Measurements from ENCODE around the gene PAIP2B.

Gene PAIP2B, protein sequence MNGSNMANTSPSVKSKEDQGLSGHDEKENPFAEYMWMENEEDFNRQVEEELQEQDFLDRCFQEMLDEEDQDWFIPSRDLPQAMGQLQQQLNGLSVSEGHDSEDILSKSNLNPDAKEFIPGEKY

DNA sequence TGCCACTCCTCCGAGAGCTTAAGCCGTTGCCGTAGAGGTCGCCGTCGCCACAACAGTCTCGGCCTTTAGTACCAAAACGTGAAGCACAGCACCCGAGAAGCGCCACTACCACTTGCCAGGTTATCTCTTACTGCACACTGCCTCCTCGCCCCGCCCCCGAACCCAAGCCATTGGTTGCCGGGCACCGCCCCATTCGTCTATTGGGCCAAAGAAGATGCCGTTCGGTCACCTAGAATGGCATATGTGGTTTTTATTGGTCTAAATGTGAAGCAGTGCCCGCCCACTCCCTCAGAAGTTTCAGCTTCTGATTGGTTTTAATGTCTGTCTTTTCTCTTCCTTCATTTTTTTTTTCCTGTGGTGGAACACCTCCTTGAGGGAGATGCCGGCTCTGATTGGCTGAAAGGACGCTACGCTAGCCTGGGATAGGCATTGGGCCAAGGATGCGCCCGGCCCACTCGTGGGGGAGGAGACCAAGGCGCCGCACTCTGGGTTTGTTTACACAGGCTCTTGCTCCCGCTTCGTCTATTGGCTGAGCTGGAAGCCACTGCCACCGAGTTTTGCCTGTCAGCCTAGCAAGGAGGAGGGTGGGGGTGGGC lies at the start of gene PAIP2B:
PAIP2B (minus strand) TSS at position 139 of the 596 bp plus-strand sequence. CDS start 24,514 bp downstream, outside the sequence.
- H3K27me3 ChIP-seq (ENCODE audit: control insufficient read depth, insufficient read depth, low read length): no peaks in the 10 kb centered on the region
- H3K79me2 ChIP-seq: no peaks in the 10 kb centered on the region
- H3K36me3 ChIP-seq (ENCODE audit: control insufficient read depth, insufficient read depth, low read length): no peaks in the 10 kb centered on the region
- peak within 1 kb of the TSS; percentile 88 for H2AFZ ChIP-seq
- TF ChIP-seq, protein P1, sequence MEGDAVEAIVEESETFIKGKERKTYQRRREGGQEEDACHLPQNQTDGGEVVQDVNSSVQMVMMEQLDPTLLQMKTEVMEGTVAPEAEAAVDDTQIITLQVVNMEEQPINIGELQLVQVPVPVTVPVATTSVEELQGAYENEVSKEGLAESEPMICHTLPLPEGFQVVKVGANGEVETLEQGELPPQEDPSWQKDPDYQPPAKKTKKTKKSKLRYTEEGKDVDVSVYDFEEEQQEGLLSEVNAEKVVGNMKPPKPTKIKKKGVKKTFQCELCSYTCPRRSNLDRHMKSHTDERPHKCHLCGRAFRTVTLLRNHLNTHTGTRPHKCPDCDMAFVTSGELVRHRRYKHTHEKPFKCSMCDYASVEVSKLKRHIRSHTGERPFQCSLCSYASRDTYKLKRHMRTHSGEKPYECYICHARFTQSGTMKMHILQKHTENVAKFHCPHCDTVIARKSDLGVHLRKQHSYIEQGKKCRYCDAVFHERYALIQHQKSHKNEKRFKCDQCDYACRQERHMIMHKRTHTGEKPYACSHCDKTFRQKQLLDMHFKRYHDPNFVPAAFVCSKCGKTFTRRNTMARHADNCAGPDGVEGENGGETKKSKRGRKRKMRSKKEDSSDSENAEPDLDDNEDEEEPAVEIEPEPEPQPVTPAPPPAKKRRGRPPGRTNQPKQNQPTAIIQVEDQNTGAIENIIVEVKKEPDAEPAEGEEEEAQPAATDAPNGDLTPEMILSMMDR (IDR thresholded peaks at IDR 0.05): no peak
- peak within 1 kb of the TSS; percentile 89 for H3K4me3 ChIP-seq (ENCODE audit: low read depth, low read length)
- peak within 1 kb of the TSS; percentile 86 for H3K4me2 ChIP-seq (ENCODE audit: low read length)
- H3K4me1 ChIP-seq: no peaks in the 10 kb centered on the region
- H3K9ac ChIP-seq: peak within 1 kb of the TSS; percentile 12
- no peaks in the 10 kb centered on the region for H3K9me3 ChIP-seq (ENCODE audit: control insufficient read depth, low read length)
- H3K27ac ChIP-seq: peak within 1 kb of the TSS; percentile 63

DNA sequence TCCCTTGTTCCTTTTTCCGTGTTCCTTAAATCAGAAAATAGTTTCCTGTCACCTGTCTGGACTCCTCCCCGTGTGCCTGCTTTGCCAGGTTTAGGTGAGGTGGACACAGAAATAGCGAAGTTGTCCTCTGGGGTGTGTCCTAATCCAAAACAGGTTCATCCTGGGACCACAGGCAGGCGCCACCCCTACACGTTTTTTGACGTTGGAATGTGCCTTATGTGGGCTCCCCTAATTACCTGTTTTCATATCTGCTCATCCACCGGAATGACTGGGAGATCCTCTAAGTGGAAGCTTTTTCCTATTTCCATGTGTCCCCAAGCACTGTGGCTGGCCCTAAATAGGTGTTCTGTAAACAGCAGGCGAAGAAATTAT lies 49.0 kb upstream of the PAIP2B start:
- no peaks in the 10 kb centered on the region for H3K36me3 ChIP-seq (ENCODE audit: control insufficient read depth, insufficient read depth, low read length)
- no peaks in the 10 kb centered on the region for H3K9me3 ChIP-seq (ENCODE audit: control insufficient read depth, low read length)
- H3K79me2 ChIP-seq: no peaks in the 10 kb centered on the region
- H3K27me3 ChIP-seq (ENCODE audit: control insufficient read depth, insufficient read depth, low read length): no peaks in the 10 kb centered on the region
- H2AFZ ChIP-seq: peak overlapping the region; percentile 71
- H3K27ac ChIP-seq: no peak overlapping the region
- no peaks in the 10 kb centered on the region for H3K4me1 ChIP-seq
- H3K9ac ChIP-seq: no peak overlapping the region
- TF ChIP-seq, protein P1 (IDR thresholded peaks at IDR 0.05): no peak
- H3K4me3 ChIP-seq (ENCODE audit: low read depth, low read length): peak overlapping the region; percentile 49
- H3K4me2 ChIP-seq (ENCODE audit: low read length): peak overlapping the region; percentile 90

DNA sequence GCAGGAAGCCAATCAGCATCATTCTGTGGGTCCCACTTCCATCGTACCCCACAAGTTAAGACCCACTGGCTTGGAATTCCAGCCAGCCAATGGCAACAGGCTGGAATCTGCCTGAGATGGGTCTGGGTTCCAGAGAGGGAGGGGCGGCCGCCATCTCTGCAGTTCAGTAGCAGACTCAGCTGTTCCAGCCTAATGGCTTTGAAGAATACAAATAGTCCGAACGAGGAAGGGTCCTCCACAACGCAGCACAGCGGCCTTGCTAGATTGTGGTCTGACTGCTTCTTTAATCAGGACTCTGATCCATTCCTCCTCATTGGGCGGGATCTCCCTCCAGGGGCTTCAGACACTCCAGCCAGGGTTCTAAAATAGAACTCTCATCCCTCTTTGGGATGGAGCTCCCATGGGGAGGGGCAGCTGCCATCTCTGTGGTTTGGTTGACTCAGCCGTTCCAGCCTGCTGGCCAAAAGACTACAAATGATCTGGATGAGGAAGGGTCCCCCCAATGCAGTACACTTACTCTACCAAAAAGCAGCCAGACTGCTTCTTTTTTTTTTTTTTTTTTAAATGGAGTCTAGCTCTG lies 42.7 kb upstream of the PAIP2B start:
- H2AFZ ChIP-seq: no peak overlapping the region
- no peak overlapping the region for H3K4me2 ChIP-seq (ENCODE audit: low read length)
- H3K4me1 ChIP-seq: no peaks in the 10 kb centered on the region
- H3K9ac ChIP-seq: no peak overlapping the region
- H3K4me3 ChIP-seq (ENCODE audit: low read depth, low read length): no peak overlapping the region
- no peaks in the 10 kb centered on the region for H3K36me3 ChIP-seq (ENCODE audit: control insufficient read depth, insufficient read depth, low read length)
- H3K9me3 ChIP-seq (ENCODE audit: control insufficient read depth, low read length): no peaks in the 10 kb centered on the region
- TF ChIP-seq, protein P1 (IDR thresholded peaks at IDR 0.05): no peak
- no peaks in the 10 kb centered on the region for H3K27me3 ChIP-seq (ENCODE audit: control insufficient read depth, insufficient read depth, low read length)
- H3K79me2 ChIP-seq: no peaks in the 10 kb centered on the region
- no peak overlapping the region for H3K27ac ChIP-seq

DNA sequence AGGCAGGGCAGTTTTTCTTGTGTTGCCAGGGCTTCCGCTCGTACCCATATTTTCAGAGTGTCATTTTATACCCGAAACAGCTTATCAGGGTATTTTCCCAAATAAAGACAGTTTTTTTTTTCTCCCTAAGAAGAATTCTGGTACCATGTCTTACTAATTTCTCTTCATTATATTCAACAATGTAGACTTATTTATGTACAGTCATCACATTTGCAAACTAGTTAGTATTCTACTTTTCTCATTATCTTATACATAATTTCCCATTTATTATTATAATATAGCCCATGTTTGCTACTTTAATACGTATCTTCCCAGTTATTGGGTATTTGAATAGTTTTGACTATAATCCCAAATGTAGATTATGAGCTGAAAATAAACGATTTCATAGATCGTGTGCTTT lies 36.5 kb upstream of the PAIP2B start:
- H3K4me1 ChIP-seq: no peaks in the 10 kb centered on the region
- TF ChIP-seq, protein P1 (IDR thresholded peaks at IDR 0.05): no peak

More for the DNA sequence above, 36.5 kb upstream of the PAIP2B start:
- Histone ChIP-seq H3K79me2 (no peaks in the 10 kb centered on the region), H3K36me3 (ENCODE audit: control insufficient read depth, insufficient read depth, low read length) (no peaks in the 10 kb centered on the region), H2AFZ (no peak overlapping the region), H3K27me3 (ENCODE audit: control insufficient read depth, insufficient read depth, low read length) (no peaks in the 10 kb centered on the region), H3K9me3 (ENCODE audit: control insufficient read depth, low read length) (no peaks in the 10 kb centered on the region), H3K27ac (no peak overlapping the region), H3K4me3 (ENCODE audit: low read depth, low read length) (no peak overlapping the region), H3K9ac (no peak overlapping the region), H3K4me2 (ENCODE audit: low read length) (no peak overlapping the region)
